Activated naive CD4-positive, alpha-beta T cell treated with anti-CD3 and anti-CD28 coated beads for 36 hours (primary cell): Measurements from ENCODE around the gene RGS6. TPM values are rescaled to one million over a fixed set of nuclear protein-coding genes. Genes with fewer than 3 reads are reported as not detected.

Experiments
- CTCF ChIA-PET: fragments of 350-600 bp; sonication (Branson Sonifier 250); formaldehyde crosslinking; loops from one replicate; lab custom pipeline; 2021; ENCODE audit warnings: antibody characterized with exemption; lab: Charles Lee
- DNase-seq: peaks from one replicate; pipeline ENCODE4 v3.0.0-alpha.2; 2020
- H3K27ac Mint-ChIP-seq: one replicate; pipeline ENCODE4 v1.8.0; 2021; ENCODE audit warnings: mild to moderate bottlenecking, mixed read lengths
- H3K27me3 Mint-ChIP-seq: one replicate; pipeline ENCODE4 v1.8.0; 2021; ENCODE audit warnings: low read depth, mixed read lengths
- H3K36me3 Mint-ChIP-seq: one replicate; pipeline ENCODE4 v1.8.0; 2021; ENCODE audit warnings: low read depth, mixed read lengths
- H3K4me1 Mint-ChIP-seq: one replicate; pipeline ENCODE4 v1.8.0; 2021; ENCODE audit warnings: low read depth, mixed read lengths
- H3K4me3 Mint-ChIP-seq: one replicate; pipeline ENCODE4 v1.8.0; 2021; ENCODE audit warnings: mild to moderate bottlenecking, moderate library complexity, mixed read lengths
- H3K9me3 Mint-ChIP-seq: one replicate; pipeline ENCODE4 v1.8.0; 2021; ENCODE audit warnings: mixed read lengths
- intact Hi-C: fragments of 100-400 bp; cut with micrococcal nuclease; formaldehyde crosslinking; loops from one replicate; pipeline ENCODE4 v1.15.1; 2023
- total RNA-seq, 2 experiments: library from RNA; stranded (reverse); gene quantifications; one replicate each; pipeline ENCODE4 v1.2.3, GENCODE V29; 2021

Gene RGS6
- total RNA-seq, 2 experiments from 2014 or later = not detected

- Mint-ChIP-seq H3K4me1 (no peaks in the 10 kb centered on the region), H3K9me3 (no peaks in the 10 kb centered on the region), H3K27me3 (peaks cover 3% of the 10 kb centered on the region), H3K4me3 (no peak overlapping the region), H3K27ac (no peak overlapping the region), H3K36me3 (no peaks in the 10 kb centered on the region)
- intact Hi-C loops = no loop called here
- CTCF ChIA-PET = no interaction called here
- no peak for DNase-seq
These were observed 129.5 kb downstream of the RGS6 start for GRCh38 chr14:72061718-72062117.

- no peak for DNase-seq
- CTCF ChIA-PET = interaction anchor here (0.9 to 1.2 kb wide), 2 partner anchors 40 to 41 kb away, joined by 3 read pairs; no protein-coding TSS in a partner anchor
- Mint-ChIP-seq H3K27me3 (peaks cover 6% of the 10 kb centered on the region), H3K4me3 (no peak overlapping the region), H3K9me3 (no peaks in the 10 kb centered on the region), H3K36me3 (no peaks in the 10 kb centered on the region), H3K27ac (no peak overlapping the region), H3K4me1 (no peaks in the 10 kb centered on the region)
- intact Hi-C loops = no loop called here
These were observed 131.6 kb downstream of the RGS6 start for GRCh38 chr14:72063761-72064282.

GRCh38 chr14:72064501-72064900 lies 132.3 kb downstream of the RGS6 start:
- no peak for DNase-seq
- no peak overlapping the region for H3K27ac Mint-ChIP-seq
- H3K27me3 Mint-ChIP-seq = peaks cover 6% of the 10 kb centered on the region
- CTCF ChIA-PET = interaction anchor here (1.2 kb wide), 1 partner anchor 40 kb away, joined by 3 read pairs; no protein-coding TSS in a partner anchor
- no peaks in the 10 kb centered on the region for H3K4me1 Mint-ChIP-seq
- H3K4me3 Mint-ChIP-seq = no peak overlapping the region
- H3K36me3 Mint-ChIP-seq = no peaks in the 10 kb centered on the region
- intact Hi-C loops = no loop called here
- H3K9me3 Mint-ChIP-seq = no peaks in the 10 kb centered on the region

DNA sequence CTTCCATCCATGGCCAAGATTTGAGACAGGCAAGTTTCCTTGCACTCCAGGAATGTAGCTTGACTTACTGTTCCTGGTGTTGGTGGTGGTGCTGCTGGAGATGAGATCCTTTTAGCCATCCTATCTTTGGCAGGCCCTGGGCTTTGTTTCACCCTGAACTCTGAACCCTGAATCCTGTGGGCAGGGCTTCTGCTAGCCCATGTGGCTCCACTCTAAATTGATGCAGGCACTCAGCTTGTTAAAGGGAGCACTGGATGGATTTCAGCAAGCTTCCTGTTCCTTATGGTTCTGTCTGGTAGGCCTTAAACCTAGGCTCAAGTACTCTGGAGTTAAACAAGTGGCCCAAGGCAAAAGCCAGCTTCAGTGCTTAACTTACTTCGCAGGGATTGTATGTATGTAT lies 138.2 kb downstream of the RGS6 start:
- peaks cover 2% of the 10 kb centered on the region for H3K27me3 Mint-ChIP-seq
- H3K36me3 Mint-ChIP-seq = no peaks in the 10 kb centered on the region
- no peak overlapping the region for H3K27ac Mint-ChIP-seq
- H3K4me3 Mint-ChIP-seq = no peak overlapping the region
- no peaks in the 10 kb centered on the region for H3K4me1 Mint-ChIP-seq
- CTCF ChIA-PET = no interaction called here
- no peaks in the 10 kb centered on the region for H3K9me3 Mint-ChIP-seq
- intact Hi-C loops = no loop called here
- no peak for DNase-seq

DNA sequence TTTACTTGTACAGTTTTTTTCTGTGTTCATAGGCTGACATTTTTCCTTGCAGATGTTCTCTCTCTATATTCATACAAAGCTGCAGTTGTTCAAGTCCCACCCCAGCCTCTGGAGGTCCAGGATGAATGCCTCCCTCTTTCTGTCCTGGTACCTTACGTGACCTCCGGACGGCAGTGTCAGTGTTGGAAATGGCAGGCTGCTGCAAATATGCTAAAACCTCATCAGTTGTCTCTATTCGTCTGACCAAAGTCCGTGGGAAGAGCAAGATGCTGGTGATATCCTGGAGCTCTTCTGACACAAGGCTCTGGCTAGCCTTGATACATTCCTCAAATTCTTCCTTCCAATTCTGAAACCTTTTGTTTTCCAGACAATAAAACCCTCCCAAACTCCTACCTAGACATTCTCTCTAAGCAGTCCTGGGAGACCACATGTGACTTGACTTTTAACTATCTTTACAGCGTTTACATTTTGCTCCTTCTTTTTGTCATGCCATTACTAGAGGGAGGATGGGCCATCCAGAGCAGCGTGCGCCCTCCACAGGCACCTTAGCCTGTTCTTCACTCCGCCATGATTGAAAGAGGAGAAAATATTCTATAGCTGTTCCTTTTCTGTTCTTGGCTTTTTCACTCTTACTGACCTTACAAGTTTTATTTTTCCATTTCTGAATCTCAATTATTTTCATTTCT lies 143.6 kb downstream of the RGS6 start:
- Mint-ChIP-seq H3K4me1 (no peaks in the 10 kb centered on the region), H3K9me3 (no peaks in the 10 kb centered on the region), H3K4me3 (no peak overlapping the region), H3K36me3 (no peaks in the 10 kb centered on the region), H3K27ac (no peak overlapping the region), H3K27me3 (peaks cover 4% of the 10 kb centered on the region)
- CTCF ChIA-PET = no interaction called here
- DNase-seq = no peak
- intact Hi-C loops = no loop called here

GRCh38 chr14:72081137-72081536 lies 148.9 kb downstream of the RGS6 start:
- Mint-ChIP-seq H3K9me3 (no peaks in the 10 kb centered on the region), H3K36me3 (no peaks in the 10 kb centered on the region), H3K27ac (no peak overlapping the region), H3K4me3 (no peak overlapping the region), H3K27me3 (peaks cover 6% of the 10 kb centered on the region), H3K4me1 (no peaks in the 10 kb centered on the region)
- CTCF ChIA-PET = no interaction called here
- DNase-seq = no peak
- intact Hi-C loops = no loop called here

DNA sequence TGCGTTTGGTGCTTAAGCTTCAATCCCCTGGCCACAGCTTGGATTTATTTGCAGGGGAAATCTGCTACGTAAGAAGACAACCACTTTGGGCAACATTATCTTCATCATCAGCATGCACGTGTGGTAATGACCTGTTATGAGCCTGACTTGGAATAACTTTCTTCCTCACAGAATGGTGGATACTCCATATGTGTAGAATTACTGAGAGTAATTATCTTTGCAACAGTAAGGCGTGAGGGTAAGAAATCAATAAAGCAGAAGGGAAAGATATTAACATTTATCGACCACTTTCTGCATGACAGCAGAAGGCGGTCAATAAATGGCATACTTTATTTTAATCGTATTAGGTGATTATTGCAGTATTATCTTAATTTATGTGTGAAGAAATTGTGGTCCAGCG lies 152.7 kb downstream of the RGS6 start:
- no peaks in the 10 kb centered on the region for H3K4me1 Mint-ChIP-seq
- peaks cover 5% of the 10 kb centered on the region for H3K27me3 Mint-ChIP-seq
- H3K36me3 Mint-ChIP-seq = no peaks in the 10 kb centered on the region
- DNase-seq = no peak
- H3K27ac Mint-ChIP-seq = no peak overlapping the region
- intact Hi-C loops = no loop called here
- CTCF ChIA-PET = no interaction called here
- no peak overlapping the region for H3K4me3 Mint-ChIP-seq
- H3K9me3 Mint-ChIP-seq = no peaks in the 10 kb centered on the region

GRCh38 chr14:72089625-72090024 lies 157.4 kb downstream of the RGS6 start:
- no peak for DNase-seq
- CTCF ChIA-PET = no interaction called here
- H3K4me1 Mint-ChIP-seq = no peaks in the 10 kb centered on the region
- H3K27ac Mint-ChIP-seq = no peak overlapping the region
- no peaks in the 10 kb centered on the region for H3K9me3 Mint-ChIP-seq
- H3K27me3 Mint-ChIP-seq = peaks cover 6% of the 10 kb centered on the region
- no peak overlapping the region for H3K4me3 Mint-ChIP-seq
- H3K36me3 Mint-ChIP-seq = no peaks in the 10 kb centered on the region
- intact Hi-C loops = no loop called here

DNA sequence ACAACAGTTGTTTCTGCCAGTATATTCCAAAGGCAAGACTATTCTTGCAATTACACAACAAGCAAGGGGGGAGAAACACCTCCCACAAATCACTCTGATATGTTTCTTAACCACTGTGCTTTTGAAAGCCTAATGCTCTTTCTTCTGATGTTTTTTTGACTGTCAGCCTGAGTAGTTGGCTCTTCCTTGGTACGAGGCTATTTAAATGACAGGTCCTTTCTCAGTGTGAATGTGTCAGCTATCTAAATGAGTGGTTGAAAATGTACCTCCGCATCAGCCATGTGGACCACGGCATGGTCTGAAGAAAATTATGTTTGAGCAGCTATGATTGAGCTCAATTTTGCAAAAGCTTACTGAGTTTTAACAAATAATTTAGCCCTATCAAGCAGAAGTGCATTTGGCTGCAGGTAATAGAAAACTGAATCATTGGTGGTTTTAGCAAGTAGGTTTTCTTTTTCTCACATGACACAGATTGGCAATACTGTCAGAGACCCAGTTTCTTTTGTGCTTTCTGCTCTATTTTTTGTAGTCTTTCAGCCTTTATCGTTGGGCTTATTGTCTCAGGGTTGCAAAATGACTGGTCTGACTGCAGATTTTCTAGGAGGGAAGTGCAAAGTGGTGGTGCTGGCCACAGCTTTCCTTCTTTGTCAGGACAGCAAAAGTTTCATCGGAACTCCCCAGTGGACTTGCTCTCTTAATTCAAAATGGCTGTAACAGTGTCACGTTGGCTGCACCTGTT lies 162.8 kb downstream of the RGS6 start:
- Mint-ChIP-seq H3K27me3 (peaks cover 8% of the 10 kb centered on the region), H3K9me3 (no peaks in the 10 kb centered on the region), H3K36me3 (no peaks in the 10 kb centered on the region), H3K4me1 (no peaks in the 10 kb centered on the region), H3K4me3 (no peak overlapping the region), H3K27ac (no peak overlapping the region)
- DNase-seq = no peak
- intact Hi-C loops = no loop called here
- CTCF ChIA-PET = interaction anchor here (0.6 kb wide), 1 partner anchor 326 kb away, joined by 5 read pairs; no protein-coding TSS in a partner anchor

GRCh38 chr14:72097173-72097783 lies 165.0 kb downstream of the RGS6 start:
- intact Hi-C loops = no loop called here
- Mint-ChIP-seq H3K36me3 (no peaks in the 10 kb centered on the region), H3K4me3 (no peak overlapping the region), H3K4me1 (no peaks in the 10 kb centered on the region), H3K9me3 (no peaks in the 10 kb centered on the region), H3K27me3 (peaks cover 8% of the 10 kb centered on the region), H3K27ac (no peak overlapping the region)
- CTCF ChIA-PET = no interaction called here
- DNase-seq = no peak

DNA sequence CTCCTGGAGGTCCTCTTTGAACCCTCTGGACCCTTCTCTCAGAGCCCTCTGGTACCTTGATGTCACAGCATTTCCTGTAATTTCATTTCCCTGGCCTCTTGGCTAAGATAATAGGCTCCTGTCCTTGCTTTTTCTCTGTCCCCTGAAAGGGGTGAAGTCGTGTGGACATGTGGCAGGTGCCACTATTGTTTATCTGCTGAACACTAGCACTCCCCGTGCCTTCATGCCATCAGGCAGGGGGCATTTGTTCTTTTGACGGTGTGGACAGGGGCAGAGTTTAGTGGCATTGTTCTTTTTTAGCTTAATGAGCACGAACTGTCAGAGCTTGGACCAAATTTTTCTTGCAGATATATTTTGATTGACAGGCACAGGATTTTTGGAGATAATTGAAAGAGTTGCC lies 166.0 kb downstream of the RGS6 start:
- intact Hi-C loops = no loop called here
- CTCF ChIA-PET = no interaction called here
- H3K27me3 Mint-ChIP-seq = peaks cover 8% of the 10 kb centered on the region
- H3K9me3 Mint-ChIP-seq = no peaks in the 10 kb centered on the region
- no peaks in the 10 kb centered on the region for H3K36me3 Mint-ChIP-seq
- H3K4me3 Mint-ChIP-seq = no peak overlapping the region
- H3K4me1 Mint-ChIP-seq = no peaks in the 10 kb centered on the region
- H3K27ac Mint-ChIP-seq = no peak overlapping the region
- no peak for DNase-seq

DNA sequence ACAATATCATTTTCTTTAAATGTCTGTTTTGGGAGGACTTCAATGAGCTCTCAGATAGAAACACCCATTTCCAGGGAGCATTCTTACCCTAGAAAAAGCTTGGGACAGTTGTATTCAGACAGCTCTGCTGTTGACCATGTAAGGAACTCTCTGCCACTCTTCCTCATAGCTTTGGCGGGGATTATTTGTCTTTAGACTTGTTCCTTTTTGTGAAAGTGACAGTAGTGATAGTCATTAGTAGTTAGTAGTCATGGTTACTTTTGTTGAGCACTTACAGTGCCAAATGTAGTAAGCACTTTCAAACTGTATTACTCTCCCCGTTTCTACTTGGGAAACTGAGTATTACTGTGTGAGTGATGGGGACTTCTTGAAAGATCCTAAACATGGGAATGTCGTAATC lies 167.3 kb downstream of the RGS6 start:
- no peak overlapping the region for H3K27ac Mint-ChIP-seq
- H3K36me3 Mint-ChIP-seq = no peaks in the 10 kb centered on the region
- intact Hi-C loops = no loop called here
- CTCF ChIA-PET = no interaction called here
- DNase-seq = no peak
- H3K9me3 Mint-ChIP-seq = no peaks in the 10 kb centered on the region
- H3K27me3 Mint-ChIP-seq = peaks cover 5% of the 10 kb centered on the region
- no peaks in the 10 kb centered on the region for H3K4me1 Mint-ChIP-seq
- H3K4me3 Mint-ChIP-seq = no peak overlapping the region
